GM21717 (cell line): ENCODE measurements around the gene TICAM2.
A peak's percentile ranks its signal among the peaks of the same experiment; 100 is the strongest.
"Not testable (repeated sequence)": the region's sequence is repeated elsewhere in the genome, so short reads cannot be mapped to it uniquely, and the experiment has no call there.

Experiments used
- ATAC-seq: cut with Tn5 transposase; IDR thresholded peaks from one replicate; pipeline ENCODE4 v1.9.1; 2021; ENCODE audit warnings: mild to moderate bottlenecking, moderate library complexity; ENCODE audit not compliant: unreplicated experiment

TICAM2 gene, protein sequence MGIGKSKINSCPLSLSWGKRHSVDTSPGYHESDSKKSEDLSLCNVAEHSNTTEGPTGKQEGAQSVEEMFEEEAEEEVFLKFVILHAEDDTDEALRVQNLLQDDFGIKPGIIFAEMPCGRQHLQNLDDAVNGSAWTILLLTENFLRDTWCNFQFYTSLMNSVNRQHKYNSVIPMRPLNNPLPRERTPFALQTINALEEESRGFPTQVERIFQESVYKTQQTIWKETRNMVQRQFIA

DNA sequence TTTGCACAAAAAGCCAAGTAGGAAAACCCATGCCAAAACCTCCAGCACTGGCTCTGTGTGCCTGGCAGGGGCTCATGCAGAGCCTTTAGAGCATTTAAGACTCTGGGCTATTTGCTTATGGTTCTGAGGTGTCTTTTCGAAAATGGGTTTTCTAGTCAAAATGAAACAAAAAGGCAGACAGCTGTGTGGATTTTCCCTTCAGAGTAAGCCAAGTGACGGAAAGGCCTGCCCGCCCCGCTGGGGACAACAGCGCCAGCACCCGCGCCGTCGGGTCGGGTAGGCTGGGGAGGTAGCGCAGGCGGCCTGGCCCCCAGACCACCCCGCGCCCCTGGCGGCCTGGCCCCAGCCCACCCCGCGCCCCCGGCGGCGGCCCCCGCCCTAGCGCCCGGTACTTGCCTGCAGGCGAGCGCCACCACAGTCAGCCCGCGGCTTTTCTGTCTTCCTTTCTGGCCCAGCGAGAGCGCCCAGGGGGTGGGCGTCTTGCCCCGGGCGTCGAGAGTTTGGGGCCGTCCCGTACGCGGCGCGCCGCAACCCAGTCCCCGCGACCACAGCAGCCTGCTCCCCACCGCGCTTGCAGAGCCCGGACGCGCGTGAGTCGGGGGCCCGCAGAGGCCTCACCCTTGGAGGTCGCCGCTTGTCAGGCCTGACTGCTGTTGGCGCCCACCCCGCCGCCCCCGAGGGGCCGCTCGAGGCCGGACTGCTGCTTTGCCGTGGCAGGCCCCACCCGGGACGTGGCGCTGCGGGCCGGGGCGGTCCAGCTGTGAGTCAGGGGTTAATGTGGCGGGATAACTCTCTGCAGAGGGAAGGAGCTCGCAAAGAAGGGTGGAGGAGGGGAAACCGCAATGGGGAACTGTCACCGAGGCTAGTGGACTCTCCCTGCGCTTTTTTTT is at the start of gene TICAM2:
Gene TICAM2 (minus strand): TSS at position 779 of the 890 bp plus-strand sequence. CDS start 21,223 bp downstream, outside the sequence.
- ATAC-seq, result peak; percentile 79

DNA sequence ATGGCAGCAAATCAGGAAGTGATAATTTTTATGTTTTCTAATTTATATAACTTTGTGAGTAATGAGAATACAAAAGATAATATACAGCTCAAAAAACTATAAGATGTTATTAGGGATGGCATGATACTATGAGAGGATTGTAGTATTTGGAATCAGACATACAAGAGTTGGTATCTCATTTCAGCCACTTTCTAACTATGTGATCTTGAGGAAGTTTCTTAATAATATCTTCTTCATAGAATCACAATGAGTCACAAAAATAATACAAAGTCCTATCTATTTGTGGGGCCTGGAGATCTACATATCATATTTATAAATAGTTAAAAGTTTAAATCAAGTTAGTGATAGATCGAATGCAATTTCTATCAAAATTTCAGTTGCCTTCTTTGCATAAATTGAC is 47.3 kb upstream of the TICAM2 start:
- no peak for ATAC-seq

DNA sequence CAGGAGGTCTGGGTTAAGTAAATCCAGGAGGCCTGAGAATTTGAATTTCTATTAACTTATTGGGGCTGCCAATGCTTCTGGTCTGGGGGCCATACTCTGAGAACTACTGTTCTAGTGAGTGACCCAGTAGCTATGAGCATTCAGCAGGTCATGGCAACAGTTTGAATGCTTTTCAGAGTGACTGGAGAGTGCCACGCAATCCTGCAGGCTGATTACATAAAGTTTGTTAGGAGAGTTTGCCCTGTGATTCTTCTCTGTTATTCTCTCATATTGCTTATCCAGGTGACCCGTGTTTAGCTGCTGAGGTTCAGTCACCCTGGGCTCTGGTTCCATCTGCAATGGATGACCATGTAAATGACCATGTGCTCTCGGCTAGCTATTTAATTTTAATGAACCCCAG is 45.8 kb upstream of the TICAM2 start:
- ATAC-seq, result no peak

- not testable (repeated sequence) for ATAC-seq
These were observed 43.1 kb upstream of the TICAM2 start for GRCh38 chr5:115645386-115645785.

DNA sequence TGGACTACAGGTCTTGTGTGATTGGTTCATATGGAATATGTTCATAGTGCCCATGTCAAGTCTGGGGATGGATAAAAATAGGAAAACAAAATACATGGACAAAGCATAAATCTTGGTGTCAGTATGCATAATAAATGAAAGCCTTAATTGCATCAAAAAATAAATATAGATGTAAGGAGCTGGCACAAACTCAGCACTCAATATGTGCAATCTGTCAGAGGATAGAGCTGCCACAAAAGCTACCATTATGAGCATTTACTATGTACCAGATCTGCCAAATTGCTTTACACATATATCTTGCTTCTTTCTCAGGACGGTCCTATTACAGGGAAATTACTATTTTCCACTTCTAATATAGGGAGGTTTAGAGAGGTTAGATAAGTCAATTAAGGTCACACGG is 41.8 kb upstream of the TICAM2 start:
- no peak for ATAC-seq

- no peak for ATAC-seq
These were observed 39.7 kb upstream of the TICAM2 start for GRCh38 chr5:115641948-115642347.

GRCh38 chr5:115640274-115640673 is 38.0 kb upstream of the TICAM2 start:
- ATAC-seq, result no peak

DNA sequence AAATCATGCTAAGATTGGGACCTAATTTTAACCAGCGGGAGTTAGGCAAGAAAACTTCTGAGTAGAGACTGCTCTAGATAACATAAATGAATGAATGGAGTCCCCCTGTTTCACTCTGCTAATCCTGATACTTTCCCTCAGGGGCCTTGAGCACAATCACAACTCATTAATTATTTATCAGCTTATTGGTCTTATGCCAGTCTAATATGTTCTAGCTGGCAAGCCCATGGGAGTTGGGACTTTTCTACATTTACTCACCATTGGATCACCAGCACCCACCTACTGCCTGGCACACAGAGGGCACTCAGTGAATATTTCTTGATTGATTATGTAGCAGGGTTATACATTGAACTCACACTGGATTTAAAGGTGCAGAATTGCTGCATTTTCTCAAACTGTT is 37.1 kb upstream of the TICAM2 start:
- ATAC-seq, result no peak

DNA sequence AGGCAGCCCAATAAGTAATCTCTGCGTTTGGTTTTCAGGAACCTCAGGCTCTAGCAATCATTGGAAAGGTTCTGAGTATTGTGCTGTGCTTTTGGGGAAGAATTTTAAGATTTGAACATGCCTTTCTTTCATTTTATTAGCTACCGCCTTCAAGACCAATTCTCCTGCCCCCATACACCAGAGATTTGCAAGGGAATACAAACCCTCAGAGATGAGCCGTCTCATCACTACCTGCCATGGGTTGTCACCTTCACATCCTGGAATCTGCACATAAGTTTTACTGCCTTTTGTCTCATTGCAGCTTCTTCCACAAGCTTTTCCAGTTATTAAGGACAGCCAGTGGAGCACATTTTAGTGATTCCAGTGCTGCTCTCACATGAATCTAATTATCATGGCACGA is 35.2 kb upstream of the TICAM2 start:
- no peak for ATAC-seq

- ATAC-seq, result no peak
These were observed 33.7 kb upstream of the TICAM2 start for GRCh38 chr5:115636008-115636407.

DNA sequence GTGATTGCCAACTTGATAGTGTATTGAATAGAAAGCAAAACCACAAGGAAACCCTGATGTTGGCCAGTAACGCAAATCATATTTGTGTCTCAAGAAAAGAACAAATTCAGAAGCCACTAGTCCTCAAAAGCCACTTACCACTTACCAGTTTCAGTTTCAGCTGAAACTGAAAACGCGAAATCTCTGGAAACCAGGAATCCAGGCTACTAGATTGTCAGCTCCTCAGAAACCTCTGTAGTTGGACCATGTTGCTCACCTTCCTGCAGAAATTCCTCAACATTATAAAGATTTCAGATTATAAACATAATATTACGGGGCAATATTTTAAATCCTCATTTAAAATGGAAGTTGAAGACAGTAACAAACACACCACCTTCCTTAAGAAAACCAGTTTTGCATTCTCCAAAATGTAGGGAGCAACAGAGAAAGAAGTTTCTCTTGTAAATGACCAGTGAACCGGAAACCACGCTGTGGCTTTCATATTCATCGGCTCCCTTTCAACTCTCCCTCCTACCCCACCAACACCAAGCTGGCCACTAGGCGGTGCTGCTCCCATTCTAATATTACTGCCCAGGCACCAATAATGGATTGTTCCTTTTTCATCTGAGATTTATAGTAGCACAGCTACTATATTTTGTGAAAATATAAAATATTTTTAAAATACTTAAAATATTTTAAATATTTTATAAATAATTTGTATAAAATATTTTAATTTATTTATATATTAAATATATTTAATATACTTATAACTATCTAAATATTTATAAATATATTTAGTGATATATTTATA is 32.3 kb upstream of the TICAM2 start:
- ATAC-seq, result peak; percentile 66

DNA sequence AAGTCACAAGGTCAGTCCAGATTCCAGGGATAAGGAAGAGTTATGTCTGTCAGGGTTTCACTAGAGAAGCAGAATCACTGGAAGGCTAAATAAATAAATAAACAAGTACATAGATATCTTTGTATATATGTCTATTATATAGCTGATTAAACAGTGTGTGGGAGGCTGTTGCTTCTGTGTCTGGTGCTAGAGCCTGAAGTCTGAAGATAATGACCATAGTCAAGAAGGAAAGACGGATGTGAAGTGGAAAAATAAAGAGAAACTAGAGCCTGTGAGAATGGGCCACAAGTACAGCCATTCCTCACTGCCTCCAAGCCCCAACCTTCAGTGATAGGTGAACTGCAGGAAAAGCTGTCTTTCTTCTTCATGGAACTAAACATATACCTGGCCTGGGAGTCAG is 27.6 kb upstream of the TICAM2 start:
- ATAC-seq, result no peak

DNA sequence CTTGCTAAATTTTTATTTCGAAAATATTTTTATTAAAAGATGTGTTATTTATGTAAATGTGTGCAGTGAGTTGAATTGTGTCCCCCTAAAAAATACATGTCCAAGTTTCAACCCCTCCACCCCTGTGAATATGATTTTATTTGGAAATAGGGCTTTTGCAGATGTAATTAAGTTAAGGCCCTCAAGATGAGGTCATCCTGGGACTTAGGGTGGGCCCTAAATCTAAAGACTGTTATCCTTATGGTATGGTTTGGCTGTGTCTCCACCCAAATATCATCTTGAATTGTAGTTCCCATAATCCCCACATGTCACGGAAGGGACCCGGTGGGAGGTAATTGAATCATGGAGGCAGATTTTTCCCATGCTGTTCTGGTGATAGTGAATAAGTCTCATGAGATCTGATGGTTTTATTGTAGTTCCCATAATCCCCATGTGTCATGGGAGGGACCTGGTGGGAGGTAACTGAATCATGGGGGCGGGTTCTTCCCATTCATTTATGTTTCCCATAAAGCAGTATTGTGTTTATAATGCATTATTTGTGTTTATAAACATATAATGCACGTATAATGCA is 25.1 kb upstream of the TICAM2 start:
- ATAC-seq, result no peak

- ATAC-seq, result peak; percentile 43
These were observed 24.2 kb upstream of the TICAM2 start for GRCh38 chr5:115626445-115626823.

GRCh38 chr5:115625579-115626444 is 23.5 kb upstream of the TICAM2 start, which contains the start of gene TMED7:
TSS of gene TMED7 (minus strand) at chr5:115626036. CDS start at chr5:115625792, 244 bp downstream.
- peak; percentile 92 for ATAC-seq

GRCh38 chr5:115624994-115625393 is 22.7 kb upstream of the TICAM2 start:
- ATAC-seq, result no peak

- no peak for ATAC-seq
These were observed 21.4 kb upstream of the TICAM2 start for GRCh38 chr5:115623658-115624057.

- ATAC-seq, result no peak
These were observed 19.2 kb upstream of the TICAM2 start for GRCh38 chr5:115621365-115621900.

- no peak for ATAC-seq
These were observed 14.6 kb upstream of the TICAM2 start for GRCh38 chr5:115616892-115617291.

GRCh38 chr5:115616472-115616871 is 14.2 kb upstream of the TICAM2 start:
- no peak for ATAC-seq
